Activated CD8-positive, alpha-beta memory T cell treated with anti-CD3 and anti-CD28 coated beads, Interleukin-2, amount 50 U/mL, for 1 hour (primary cell): ENCODE data around the gene IQSEC1.

Experiments used
- DNase-seq: peaks from one replicate; pipeline ENCODE4 v3.0.0-alpha.2; 2020; ENCODE audit errors: extremely low read depth

Gene IQSEC1

GRCh38 chr3:13002398-13003124 lies 70.7 kb downstream of the IQSEC1 start:
- no peak for DNase-seq

- no peak for DNase-seq
These were observed 73.8 kb downstream of the IQSEC1 start for GRCh38 chr3:12999147-13000140.

- no peak for DNase-seq
These were observed 74.6 kb downstream of the IQSEC1 start for GRCh38 chr3:12998648-12999047.

GRCh38 chr3:12997387-12997786 lies 75.8 kb downstream of the IQSEC1 start:
- DNase-seq, result no peak

GRCh38 chr3:12996181-12996506 lies 77.1 kb downstream of the IQSEC1 start:
- no peak for DNase-seq

- no peak for DNase-seq
These were observed 77.6 kb downstream of the IQSEC1 start for GRCh38 chr3:12995389-12996180.

- no peak for DNase-seq
These were observed 78.4 kb downstream of the IQSEC1 start for GRCh38 chr3:12994607-12995388.

- no peak for DNase-seq
These were observed 78.9 kb downstream of the IQSEC1 start for GRCh38 chr3:12994357-12994606.

GRCh38 chr3:12993517-12994356 lies 79.5 kb downstream of the IQSEC1 start:
- no peak for DNase-seq

- DNase-seq, result no peak
These were observed 80.4 kb downstream of the IQSEC1 start for GRCh38 chr3:12992629-12993516.

- DNase-seq, result no peak
These were observed 81.4 kb downstream of the IQSEC1 start for GRCh38 chr3:12991861-12992281.

- DNase-seq, result no peak
These were observed 81.8 kb downstream of the IQSEC1 start for GRCh38 chr3:12991481-12991837.

GRCh38 chr3:12990781-12991480 lies 82.3 kb downstream of the IQSEC1 start:
- DNase-seq, result no peak

GRCh38 chr3:12990306-12990705 lies 82.9 kb downstream of the IQSEC1 start:
- no peak for DNase-seq

- no peak for DNase-seq
These were observed 84.3 kb downstream of the IQSEC1 start for GRCh38 chr3:12988728-12989454.

- DNase-seq, result no peak
These were observed 85.6 kb downstream of the IQSEC1 start for GRCh38 chr3:12987602-12988001.

- DNase-seq, result no peak
These were observed 86.2 kb downstream of the IQSEC1 start for GRCh38 chr3:12986986-12987385.

GRCh38 chr3:12986521-12986920 lies 86.7 kb downstream of the IQSEC1 start:
- DNase-seq, result no peak
